Epithelial cell of esophagus (primary cell): ENCODE results near the gene IGBP1.
A peak's percentile ranks its signal among the peaks of the same experiment; 100 is the strongest.

Experiments used
- DNase-seq: peaks from one replicate; pipeline ENCODE4 v3.0.0; 2010; ENCODE audit warnings: low read depth
- H3K4me3 ChIP-seq: 2 replicates; pipeline ENCODE4 v1.5.1; 2011; ENCODE audit warnings: mild to moderate bottlenecking, low read length, control low read depth
- CTCF ChIP-seq: IDR thresholded peaks from 2 replicates; pipeline ENCODE4 v1.5.1; 2011; ENCODE audit warnings: low read depth, mild to moderate bottlenecking, low read length, control low read depth, inconsistent platforms; ENCODE audit not compliant: insufficient read depth; ENCODE audit errors: missing control alignments

Gene IGBP1

GRCh38 chrX:70133303-70134115 lies at the start of gene IGBP1:
Gene IGBP1 (plus strand): TSS chrX:70133447. CDS start chrX:70133948, 501 bp downstream.
- peak; percentile 52 for TF ChIP-seq CTCF
- peak within 1 kb of the TSS; percentile 71 for H3K4me3 ChIP-seq
- DNase-seq: peak; percentile 86

- H3K4me3 ChIP-seq: no peak overlapping the region
- TF ChIP-seq CTCF: no peak
- no peak for DNase-seq
Measured at GRCh38 chrX:70084592-70085240, 48.5 kb upstream of the IGBP1 start.

- H3K4me3 ChIP-seq: no peak overlapping the region
- DNase-seq: peak; percentile 40
- TF ChIP-seq CTCF: no peak
Measured at GRCh38 chrX:70087857-70088630, 45.2 kb upstream of the IGBP1 start.

- DNase-seq: no peak
- H3K4me3 ChIP-seq: no peak overlapping the region
- no peak for TF ChIP-seq CTCF
Measured at GRCh38 chrX:70088751-70089150, 44.5 kb upstream of the IGBP1 start.

GRCh38 chrX:70089604-70090297 lies 43.5 kb upstream of the IGBP1 start:
- peak; percentile 7 for DNase-seq
- no peak for TF ChIP-seq CTCF
- H3K4me3 ChIP-seq: no peak overlapping the region

- H3K4me3 ChIP-seq: no peak overlapping the region
- DNase-seq: no peak
- TF ChIP-seq CTCF: no peak
Measured at GRCh38 chrX:70092247-70092646, 41.0 kb upstream of the IGBP1 start.
